ENCODE measurements around the gene TLK1. TPM values are rescaled to one million over a fixed set of nuclear protein-coding genes. Genes with fewer than 3 reads are reported as not detected.
A peak's percentile ranks its signal among the peaks of the same experiment; 100 is the strongest.

TLK1 gene
- total RNA-seq, 1 donor from 2014 or later, result 32.2 TPM

GRCh38 chr2:170975943-170976270, 184.8 kb downstream of the TLK1 start:
- H3K4me3 ChIP-seq, result no peak overlapping the region
- H3K27ac ChIP-seq, result no peak overlapping the region
- no peaks in the 10 kb centered on the region for H3K9me3 ChIP-seq
- H3K36me3 ChIP-seq, result no peaks in the 10 kb centered on the region
- H3K4me1 ChIP-seq, result peaks cover 0 to 7% of the 10 kb centered on the region in 2 donors
- intact Hi-C loops (cut with DNase I), result no loop called here
- no peaks in the 10 kb centered on the region for H3K27me3 ChIP-seq
- no peak for TF ChIP-seq CTCF (IDR thresholded peaks at IDR 0.05)
- DNase-seq (ENCODE audit: low spot score in 2 of 2), result no peak

- Histone ChIP-seq H3K4me3 (no peak overlapping the region), H3K36me3 (no peaks in the 10 kb centered on the region), H3K27ac (no peak overlapping the region), H3K9me3 (no peaks in the 10 kb centered on the region), H3K4me1 (peaks cover 0 to 7% of the 10 kb centered on the region in 2 donors), H3K27me3 (no peaks in the 10 kb centered on the region)
- intact Hi-C loops (cut with DNase I), result no loop called here
- no peak for TF ChIP-seq CTCF (IDR thresholded peaks at IDR 0.05)
- no peak for DNase-seq (ENCODE audit: low spot score in 2 of 2)
Observed at GRCh38 chr2:170975127-170975942, 185.4 kb downstream of the TLK1 start.

- no peaks in the 10 kb centered on the region for H3K27me3 ChIP-seq
- intact Hi-C loops (cut with DNase I), result loop anchor here (1.0 to 5.0 kb wide), 5 partner anchors 439 to 713 kb away; partner anchors contain the start of genes CYBRD1, DCAF17, DYNC1I2 and METTL8
- no peaks in the 10 kb centered on the region for H3K36me3 ChIP-seq
- no peak overlapping the region for H3K27ac ChIP-seq
- no peaks in the 10 kb centered on the region for H3K9me3 ChIP-seq
- H3K4me1 ChIP-seq, result peaks cover 0 to 7% of the 10 kb centered on the region in 2 donors
- no peak for TF ChIP-seq CTCF (IDR thresholded peaks at IDR 0.05)
- DNase-seq (ENCODE audit: low spot score in 2 of 2), result peak in 1 of 2 donors; percentile 70
- H3K4me3 ChIP-seq, result peak overlapping the region; percentile 77 to 92
Observed at GRCh38 chr2:170974304-170974993, 186.2 kb downstream of the TLK1 start.

- intact Hi-C loops (cut with DNase I), result loop anchor here (1.0 to 5.0 kb wide), 8 partner anchors 44 to 714 kb away; partner anchors contain the start of genes CYBRD1, DCAF17, DYNC1I2 and GORASP2
- TF ChIP-seq CTCF (IDR thresholded peaks at IDR 0.05), result peak; percentile 74 to 97 (median 80)
- H3K27ac ChIP-seq, result peak overlapping the region; percentile 76 to 77
Observed at GRCh38 chr2:170973492-170974303, 187.0 kb downstream of the TLK1 start.

GRCh38 chr2:170973225-170973491, 187.5 kb downstream of the TLK1 start:
- H3K36me3 ChIP-seq, result no peaks in the 10 kb centered on the region
- H3K27me3 ChIP-seq, result no peaks in the 10 kb centered on the region
- H3K27ac ChIP-seq, result no peak overlapping the region
- no peaks in the 10 kb centered on the region for H3K9me3 ChIP-seq
- no peak for TF ChIP-seq CTCF (IDR thresholded peaks at IDR 0.05)
- DNase-seq (ENCODE audit: low spot score in 2 of 2), result no peak
- intact Hi-C loops (cut with DNase I), result loop anchor here (1.0 to 5.0 kb wide), 7 partner anchors 44 to 714 kb away; partner anchors contain the start of genes CYBRD1, DCAF17, DYNC1I2 and GORASP2
- H3K4me1 ChIP-seq, result peaks cover 0 to 7% of the 10 kb centered on the region in 2 donors
- peak overlapping the region; percentile 77 to 92 for H3K4me3 ChIP-seq

More at GRCh38 chr2:170973492-170974303, 187.0 kb downstream of the TLK1 start:
- Histone ChIP-seq H3K9me3 (no peaks in the 10 kb centered on the region), H3K36me3 (no peaks in the 10 kb centered on the region), H3K27me3 (no peaks in the 10 kb centered on the region), H3K4me3 (peak overlapping the region; percentile 77 to 92), H3K4me1 (peaks cover 0 to 7% of the 10 kb centered on the region in 2 donors)
- DNase-seq (ENCODE audit: low spot score in 2 of 2), result peak; percentile 18 to 90

All from ascending aorta (tissue), 2 donors.